GM19238 (cell line): Measurements from ENCODE around the gene NELL1.

Source experiments
- DNase-seq: peaks from one replicate; pipeline ENCODE4 v3.0.0; 2011; ENCODE audit warnings: low spot score; ENCODE audit not compliant: insufficient read length

The NELL1 gene

DNA sequence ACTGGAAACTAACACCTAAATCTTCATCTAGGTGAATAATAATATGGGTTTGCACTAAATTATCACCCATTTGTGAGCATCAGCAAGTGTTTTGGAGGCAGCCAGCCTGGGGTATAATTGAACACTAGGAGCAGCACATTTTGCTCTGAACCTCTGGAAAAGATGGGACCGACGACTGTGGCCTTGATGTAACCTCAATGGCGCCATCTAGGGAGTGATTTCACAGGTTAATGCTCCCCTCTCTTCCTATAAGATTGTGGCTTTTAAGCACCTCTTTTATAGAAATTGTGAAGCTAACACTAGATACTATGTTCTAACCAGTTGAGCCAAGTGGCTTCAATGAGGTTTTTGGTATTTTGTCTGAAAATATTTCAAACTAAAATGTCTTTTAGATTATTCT lies 203.7 kb downstream of the NELL1 start:
- DNase-seq = no peak

DNA sequence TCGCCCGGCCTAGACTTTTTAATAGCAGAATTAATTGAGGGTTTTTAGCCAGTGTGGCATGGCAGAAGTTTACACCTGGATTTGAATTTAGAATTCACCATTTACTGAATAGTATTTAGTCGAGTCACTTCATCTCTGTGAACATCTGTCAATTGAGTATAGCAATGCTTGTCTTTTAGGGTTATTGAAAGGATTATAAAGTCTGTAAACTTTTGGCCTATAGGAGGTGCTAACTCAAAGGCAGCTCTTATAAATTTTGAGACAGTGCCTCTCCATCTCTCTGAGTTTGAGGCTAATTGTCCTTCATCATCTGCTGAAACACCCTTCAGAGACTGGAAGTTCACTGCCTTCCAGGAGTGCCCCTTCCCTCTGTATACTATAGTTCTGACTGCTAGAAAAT lies 205.0 kb downstream of the NELL1 start:
- no peak for DNase-seq

DNA sequence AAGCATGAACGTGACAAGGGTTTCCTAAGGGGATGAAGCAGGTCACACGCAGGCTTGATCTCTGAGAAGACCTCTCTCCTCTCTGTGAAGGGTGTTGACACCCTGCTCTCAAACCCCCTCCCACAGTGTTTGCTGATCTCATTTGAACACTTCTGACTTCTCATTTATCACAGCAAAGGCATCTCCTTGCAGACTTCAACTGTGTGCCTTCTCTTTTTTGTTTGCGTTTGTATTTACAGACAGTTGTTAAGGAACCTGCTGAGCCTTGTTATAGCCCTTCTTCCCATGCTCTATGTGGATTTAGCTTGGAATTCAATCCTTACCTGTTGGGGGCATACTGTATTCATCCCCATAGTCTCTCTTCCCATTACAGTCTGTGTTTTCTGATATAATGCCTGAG lies 206.5 kb downstream of the NELL1 start:
- DNase-seq = no peak

DNA sequence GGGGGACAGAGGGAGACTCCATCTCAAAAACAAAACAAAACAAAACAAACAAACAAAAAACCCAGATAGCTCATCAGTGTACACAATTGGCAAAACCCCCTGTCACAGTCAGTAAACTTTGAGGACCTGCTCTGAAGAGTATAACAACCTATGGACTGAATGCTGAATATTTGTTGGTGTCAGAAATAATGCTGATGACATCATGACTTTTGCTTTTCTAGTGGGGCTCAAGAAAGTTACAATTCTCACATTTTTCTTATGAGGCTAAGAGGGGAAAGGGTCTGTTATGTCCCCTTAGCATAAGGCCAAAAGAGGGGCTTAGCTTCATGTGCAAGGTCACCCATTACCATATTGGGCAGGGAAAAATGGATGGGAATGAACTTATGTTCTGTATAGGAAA lies 207.4 kb downstream of the NELL1 start:
- DNase-seq = no peak

GRCh38 chr11:20880094-20880493 lies 210.7 kb downstream of the NELL1 start:
- DNase-seq = no peak

DNA sequence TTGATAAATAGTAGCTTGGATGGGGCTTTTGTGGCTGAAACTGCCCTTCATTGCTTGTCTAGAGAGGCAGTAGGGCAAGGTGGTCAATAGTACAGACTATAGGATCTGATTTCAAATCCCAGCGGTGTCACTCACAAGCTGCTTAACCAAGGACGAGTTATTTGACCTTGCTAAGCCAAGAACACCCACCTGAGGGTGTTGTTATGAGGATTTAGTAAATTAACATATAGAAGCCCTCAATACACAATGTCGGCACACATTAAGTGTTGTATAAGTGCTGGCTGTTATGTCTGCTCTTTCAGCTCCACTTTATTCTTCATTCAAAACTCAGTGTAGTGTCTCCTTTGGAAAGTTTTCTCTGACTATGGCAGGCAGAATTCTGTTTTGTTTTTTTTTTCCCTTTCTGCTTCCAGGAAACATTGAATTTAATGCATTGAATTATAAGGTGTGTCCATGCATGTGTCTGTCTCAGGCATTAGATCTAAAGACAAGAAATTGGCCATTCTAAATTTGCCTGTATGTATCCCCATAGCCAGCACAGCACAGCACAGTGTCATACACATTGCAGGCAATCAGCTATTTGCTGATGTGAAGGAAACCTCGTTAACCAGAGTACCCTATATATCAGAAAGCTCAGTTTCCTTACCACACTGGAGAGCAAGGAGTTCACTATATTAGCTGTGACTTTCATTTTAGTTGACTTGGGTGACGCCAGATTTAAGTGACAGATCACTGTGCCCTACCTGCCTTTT lies 212.1 kb downstream of the NELL1 start:
- DNase-seq = no peak

GRCh38 chr11:20887137-20887536 lies 217.8 kb downstream of the NELL1 start:
- no peak for DNase-seq

DNA sequence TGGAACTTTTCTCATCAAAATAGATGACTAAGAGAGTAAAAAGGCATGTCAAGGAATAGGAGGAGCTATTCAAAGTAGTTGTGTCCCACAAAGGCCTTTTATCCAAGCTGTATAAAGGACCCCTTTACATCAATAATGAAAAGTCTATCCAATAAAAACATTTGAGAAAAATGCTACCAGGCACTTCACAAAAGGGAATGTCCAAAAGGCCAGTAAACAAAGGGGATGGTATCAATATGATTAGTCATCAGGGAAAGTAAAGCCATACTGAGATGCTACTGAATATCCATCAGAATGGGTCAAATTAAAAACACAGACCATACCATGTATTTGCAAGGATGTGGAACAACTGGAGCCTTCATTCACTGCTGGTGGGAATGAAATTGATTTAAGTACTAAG lies 224.9 kb downstream of the NELL1 start:
- no peak for DNase-seq

DNA sequence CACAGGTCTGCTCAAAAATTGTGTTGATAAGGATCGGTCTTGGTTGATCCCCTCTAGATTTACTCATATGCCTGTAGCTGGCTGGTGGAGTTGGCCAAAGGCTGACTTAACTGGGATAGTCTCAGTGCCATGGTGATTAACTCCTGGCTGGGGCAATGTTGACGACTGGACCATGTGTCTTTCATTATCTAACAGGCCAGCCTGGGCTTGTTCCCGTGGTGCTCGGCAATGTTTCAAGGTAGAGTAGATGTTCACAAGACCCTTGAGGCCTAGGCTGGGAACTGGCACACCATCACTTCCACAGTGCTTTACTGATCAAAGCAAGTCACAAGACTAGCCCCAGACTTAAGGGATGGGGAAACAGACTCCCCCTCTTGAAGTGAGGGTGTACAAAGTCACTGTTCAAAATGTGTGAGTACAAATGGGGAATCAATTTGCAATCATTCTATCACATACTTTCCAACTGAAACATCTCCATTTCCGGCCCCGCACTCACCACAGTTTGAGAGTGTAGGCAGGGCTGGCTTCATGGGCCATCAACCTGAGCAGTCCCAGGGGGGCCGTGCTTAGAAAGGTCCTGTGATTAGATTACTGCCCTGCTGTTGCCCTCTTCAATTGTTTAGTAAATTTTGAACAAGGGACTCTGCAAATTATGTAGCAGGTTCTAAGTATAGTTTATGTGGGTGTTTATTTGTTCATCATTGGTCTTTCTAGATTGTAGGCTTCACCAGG lies 240.8 kb downstream of the NELL1 start:
- DNase-seq = no peak

DNA sequence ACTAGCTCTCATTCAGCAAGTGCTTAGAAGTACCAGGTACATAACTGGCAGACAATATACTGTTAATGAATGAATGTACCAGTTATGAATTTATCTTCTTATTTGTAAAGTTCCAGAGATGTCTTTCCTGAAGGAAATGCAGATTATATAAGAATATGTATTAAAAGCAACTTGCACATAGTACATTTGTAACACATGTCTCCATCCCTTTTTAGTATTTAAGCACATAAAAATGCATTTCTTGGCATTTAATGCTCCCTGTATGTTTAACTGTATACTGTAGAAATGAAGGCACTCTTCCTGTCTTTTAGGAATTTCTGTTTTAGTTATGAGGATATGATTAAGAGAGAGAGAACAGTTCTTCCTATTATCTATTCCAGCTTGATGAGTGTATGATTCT lies 241.3 kb downstream of the NELL1 start:
- no peak for DNase-seq

DNA sequence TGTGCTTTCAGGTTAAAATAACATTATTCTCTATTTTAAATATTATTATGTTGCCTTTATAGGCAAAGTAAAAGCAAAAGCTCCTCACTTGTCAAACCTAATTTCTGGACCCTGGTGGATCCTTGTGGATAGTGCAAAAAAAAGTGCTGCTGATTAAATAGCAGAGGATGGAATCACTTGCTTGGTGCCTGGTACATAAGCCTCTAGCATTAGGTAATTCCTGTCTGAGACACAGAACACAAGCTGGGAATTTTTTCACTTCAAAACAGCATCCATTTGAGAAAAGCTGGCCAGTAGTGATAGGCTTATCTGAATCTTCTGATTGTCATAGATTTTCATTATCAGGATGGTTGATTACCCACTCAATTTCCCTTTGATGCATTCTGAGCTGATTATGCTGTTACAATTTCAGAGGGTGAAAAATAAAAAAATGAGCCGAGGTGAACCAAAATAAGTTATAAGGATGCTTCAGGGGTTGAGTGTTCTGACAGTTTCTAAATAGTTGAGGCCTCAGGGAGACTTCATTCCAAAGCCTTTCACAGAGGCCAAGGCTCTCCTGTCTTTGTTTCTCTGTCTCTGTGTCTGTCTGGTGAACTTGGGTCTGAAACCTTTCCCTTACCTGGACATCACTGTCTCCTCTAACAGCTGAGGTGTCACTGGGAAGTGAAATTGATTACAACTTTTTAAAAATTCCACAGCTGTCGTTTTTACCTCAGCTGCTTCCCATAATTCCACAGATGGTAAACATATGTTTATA lies 242.9 kb downstream of the NELL1 start:
- DNase-seq = no peak

DNA sequence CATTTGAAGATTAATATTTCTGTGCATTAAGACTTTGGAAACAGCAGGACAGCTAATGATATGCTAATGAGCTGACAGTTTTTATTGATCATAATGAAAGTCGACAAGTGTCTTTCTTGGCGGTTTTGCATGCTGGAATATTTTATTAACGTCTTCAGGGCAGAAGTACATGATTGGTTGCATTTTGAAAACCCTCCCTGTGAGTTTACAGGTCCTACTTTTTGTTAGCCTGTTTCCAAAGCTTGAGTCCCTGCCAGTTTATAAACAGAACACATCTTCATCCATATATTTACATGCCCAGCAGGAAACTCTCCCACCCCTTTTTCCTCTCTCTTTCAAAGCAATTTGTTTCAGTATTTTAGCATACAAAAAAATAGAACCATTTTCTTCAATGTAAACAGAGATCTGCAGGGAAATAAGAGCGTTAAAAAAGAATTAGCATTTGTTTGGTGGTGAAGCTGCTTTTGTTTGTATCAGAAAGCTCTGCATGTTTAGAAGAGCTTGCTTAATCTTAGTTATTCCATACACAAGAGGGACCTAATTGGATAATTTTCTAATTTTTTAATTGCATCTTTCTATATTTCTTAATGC lies 243.6 kb downstream of the NELL1 start:
- no peak for DNase-seq

- DNase-seq = no peak
These were observed 247.9 kb downstream of the NELL1 start for GRCh38 chr11:20917306-20917705.

GRCh38 chr11:20926799-20927540 lies 257.6 kb downstream of the NELL1 start:
- DNase-seq = no peak

GRCh38 chr11:20931029-20931428 lies 261.6 kb downstream of the NELL1 start:
- DNase-seq = no peak

DNA sequence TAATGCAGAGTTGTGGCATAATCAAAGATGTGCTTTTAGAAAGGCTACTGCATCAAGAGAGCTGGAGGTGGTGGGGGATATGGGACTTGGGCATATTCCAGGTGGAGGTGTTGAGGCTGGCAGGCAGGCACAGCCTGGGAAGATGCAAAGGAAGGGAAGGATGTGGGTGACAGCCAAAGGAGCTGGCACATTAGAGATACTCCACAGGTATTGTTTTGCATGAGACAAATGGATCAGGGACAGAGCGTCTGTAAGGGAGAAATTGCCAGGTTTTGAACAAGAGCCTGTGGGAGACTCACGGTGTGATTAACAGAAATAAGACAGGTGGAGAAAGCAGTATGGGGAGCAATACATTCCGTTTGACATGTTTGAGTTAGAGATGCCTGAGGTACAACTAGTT lies 263.7 kb downstream of the NELL1 start:
- no peak for DNase-seq

DNA sequence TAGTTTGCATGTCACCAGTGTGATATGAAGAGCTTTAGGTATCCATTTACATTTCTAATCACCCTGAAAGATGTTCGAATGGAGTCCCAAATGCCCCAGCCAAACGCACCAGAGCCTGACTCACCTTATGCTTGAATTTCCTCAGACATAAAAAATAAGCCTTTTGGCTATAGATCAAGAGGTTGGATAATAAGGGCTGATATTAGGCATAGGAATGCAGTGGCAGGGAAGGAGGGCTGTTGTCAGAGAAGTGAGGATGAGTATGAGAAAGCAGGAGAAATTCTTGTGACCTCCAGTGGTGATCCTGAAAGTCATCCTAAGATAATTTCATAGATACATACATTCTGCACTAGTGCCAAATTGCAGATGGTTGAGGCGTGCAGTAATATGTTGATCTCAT lies 264.6 kb downstream of the NELL1 start:
- DNase-seq = no peak

- DNase-seq = no peak
These were observed 265.1 kb downstream of the NELL1 start for GRCh38 chr11:20934516-20934915.

- no peak for DNase-seq
These were observed 268.4 kb downstream of the NELL1 start for GRCh38 chr11:20937826-20938225.

DNA sequence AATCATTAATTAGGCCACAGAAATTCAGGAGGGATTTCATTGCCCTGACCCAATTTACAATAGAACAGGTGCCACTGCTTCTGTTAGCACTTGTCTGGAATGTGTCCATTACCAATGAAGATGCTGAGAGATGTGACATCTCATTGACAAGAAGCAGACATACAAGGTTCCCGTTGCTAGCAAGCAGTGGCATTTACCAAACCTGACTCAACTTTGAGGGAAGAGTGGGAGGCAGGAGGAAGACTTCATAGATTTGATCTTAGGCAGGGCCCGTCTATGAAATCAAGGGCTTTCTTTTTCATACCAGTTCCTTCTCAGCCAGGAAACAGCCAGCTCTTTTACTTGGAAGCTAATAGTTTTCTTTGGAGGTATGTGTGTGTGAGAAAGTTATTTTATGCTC lies 280.2 kb downstream of the NELL1 start:
- no peak for DNase-seq

- no peak for DNase-seq
These were observed 293.2 kb downstream of the NELL1 start for GRCh38 chr11:20962581-20962980.
